ENCODE results near the gene HLA-DOA.

The HLA-DOA gene

DNA sequence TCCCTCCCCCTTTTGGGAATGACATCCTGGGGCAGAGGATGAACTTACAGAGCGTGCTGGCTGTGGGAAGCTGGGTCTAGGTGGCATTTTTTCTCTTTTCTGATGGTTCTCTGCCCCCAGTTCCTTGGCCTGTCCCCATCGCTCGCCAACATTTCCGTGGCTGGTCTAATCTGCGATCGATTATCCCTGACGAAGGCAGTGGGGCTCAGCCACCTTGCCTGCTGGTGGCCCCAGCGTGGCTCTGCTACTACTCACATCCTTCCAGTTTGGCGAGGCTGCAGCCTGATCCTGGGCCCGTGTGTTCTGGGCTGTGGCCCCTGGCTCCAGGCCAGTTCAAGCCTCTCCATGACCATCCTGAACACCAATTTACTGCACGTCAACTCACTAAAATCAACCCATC is 6.4 kb upstream of the HLA-DOA start:
- no peak for DNase-seq

- no peak for DNase-seq
These were observed 5.6 kb upstream of the HLA-DOA start for GRCh38 chr6:33014841-33015634.

DNA sequence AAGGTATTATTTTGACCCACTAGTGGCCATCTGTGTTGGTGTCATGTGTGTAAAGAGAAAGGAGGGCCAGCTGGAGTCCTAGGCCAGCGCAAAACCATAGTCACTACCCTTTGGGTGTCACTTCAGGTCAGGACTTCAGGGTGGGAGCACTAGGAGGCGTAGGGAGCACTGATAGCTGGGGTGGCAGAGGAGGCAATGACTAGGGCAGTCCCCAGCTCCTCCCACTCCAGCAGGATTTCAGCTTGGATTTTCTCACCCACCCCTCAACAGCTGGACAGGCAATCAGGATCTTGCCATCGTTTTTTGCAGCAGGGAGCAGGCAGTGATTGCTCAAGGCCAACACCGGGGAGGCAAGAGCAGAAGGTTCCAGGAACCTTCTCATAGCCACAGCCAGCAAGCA is 4.2 kb upstream of the HLA-DOA start:
- DNase-seq = no peak

GRCh38 chr6:33010356-33010755 is 965 bp upstream of the HLA-DOA start:
- no peak for DNase-seq

- no peak for DNase-seq
These were observed 1.5 kb downstream of the HLA-DOA start for GRCh38 chr6:33007831-33008400.

- DNase-seq = no peak
These were observed 4.5 kb downstream of the HLA-DOA start for GRCh38 chr6:33004940-33005339.

GRCh38 chr6:33001685-33002084 is 7.7 kb downstream of the HLA-DOA start:
- no peak for DNase-seq

DNA sequence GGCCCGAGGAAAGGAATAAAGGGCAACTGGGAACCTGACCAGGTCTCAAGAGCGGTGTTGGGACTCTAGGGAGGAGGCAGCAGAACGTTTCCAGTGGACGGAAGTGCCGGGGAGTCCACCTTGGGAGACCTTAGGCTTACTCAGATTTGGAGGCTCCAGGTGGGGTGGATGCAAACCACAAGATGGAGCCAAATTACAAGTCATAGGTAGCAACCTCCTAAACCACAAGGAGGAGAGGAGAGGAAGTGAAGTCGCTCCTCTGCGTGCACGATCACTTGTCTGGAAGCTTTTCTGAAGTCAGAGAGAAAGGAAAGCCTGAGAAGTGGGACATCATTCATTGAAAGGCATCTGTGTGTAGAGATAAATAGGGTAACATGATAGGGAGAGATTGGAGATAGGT is 9.3 kb downstream of the HLA-DOA start:
- DNase-seq = no peak

- no peak for DNase-seq
These were observed 13.9 kb downstream of the HLA-DOA start for GRCh38 chr6:32995448-32995847.

GRCh38 chr6:32993363-32993973 is 15.9 kb downstream of the HLA-DOA start:
- DNase-seq = no peak

DNA sequence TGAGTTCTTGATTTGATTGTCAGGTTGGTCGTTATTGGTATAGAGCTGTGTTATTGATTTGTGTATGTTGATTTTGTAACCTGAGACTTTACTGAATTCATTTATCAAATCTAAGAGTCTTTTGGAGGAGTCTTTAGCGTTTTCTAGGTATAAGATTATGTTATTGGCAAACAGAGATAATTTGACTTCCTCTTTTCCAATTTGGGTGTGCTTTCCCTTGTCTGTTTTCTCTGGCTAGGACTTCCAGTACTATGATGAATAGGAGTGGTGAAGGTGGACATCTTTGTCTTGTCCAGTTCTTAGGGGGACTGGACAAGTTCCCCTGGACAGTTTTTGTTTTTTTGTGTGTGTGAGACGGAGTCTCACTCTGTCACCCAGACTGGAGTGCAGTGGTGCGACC is 17.4 kb downstream of the HLA-DOA start:
- DNase-seq = no peak

GRCh38 chr6:32989368-32989767 is 20.0 kb downstream of the HLA-DOA start:
- DNase-seq = no peak

GRCh38 chr6:32984622-32985389 is 24.6 kb downstream of the HLA-DOA start:
- DNase-seq = peak; percentile 80

GRCh38 chr6:32983964-32984621 is 25.3 kb downstream of the HLA-DOA start:
- DNase-seq = no peak

GRCh38 chr6:32983493-32983848 is 25.9 kb downstream of the HLA-DOA start:
- no peak for DNase-seq

- no peak for DNase-seq
These were observed 26.5 kb downstream of the HLA-DOA start for GRCh38 chr6:32982702-32983492.

- no peak for DNase-seq
These were observed 27.2 kb downstream of the HLA-DOA start for GRCh38 chr6:32982084-32982701.

GRCh38 chr6:32980488-32981038 is 28.8 kb downstream of the HLA-DOA start:
- DNase-seq = no peak

GRCh38 chr6:32979720-32980487 is 29.5 kb downstream of the HLA-DOA start:
- no peak for DNase-seq

GRCh38 chr6:32977953-32978324 is 31.5 kb downstream of the HLA-DOA start:
- DNase-seq = no peak
